ENCODE data around the gene HOXD8. TPM values are rescaled to one million over a fixed set of nuclear protein-coding genes. Genes with fewer than 3 reads are reported as not detected.

The HOXD8 gene
- total RNA-seq, 2 donors from 2014 or later = not detected

DNA sequence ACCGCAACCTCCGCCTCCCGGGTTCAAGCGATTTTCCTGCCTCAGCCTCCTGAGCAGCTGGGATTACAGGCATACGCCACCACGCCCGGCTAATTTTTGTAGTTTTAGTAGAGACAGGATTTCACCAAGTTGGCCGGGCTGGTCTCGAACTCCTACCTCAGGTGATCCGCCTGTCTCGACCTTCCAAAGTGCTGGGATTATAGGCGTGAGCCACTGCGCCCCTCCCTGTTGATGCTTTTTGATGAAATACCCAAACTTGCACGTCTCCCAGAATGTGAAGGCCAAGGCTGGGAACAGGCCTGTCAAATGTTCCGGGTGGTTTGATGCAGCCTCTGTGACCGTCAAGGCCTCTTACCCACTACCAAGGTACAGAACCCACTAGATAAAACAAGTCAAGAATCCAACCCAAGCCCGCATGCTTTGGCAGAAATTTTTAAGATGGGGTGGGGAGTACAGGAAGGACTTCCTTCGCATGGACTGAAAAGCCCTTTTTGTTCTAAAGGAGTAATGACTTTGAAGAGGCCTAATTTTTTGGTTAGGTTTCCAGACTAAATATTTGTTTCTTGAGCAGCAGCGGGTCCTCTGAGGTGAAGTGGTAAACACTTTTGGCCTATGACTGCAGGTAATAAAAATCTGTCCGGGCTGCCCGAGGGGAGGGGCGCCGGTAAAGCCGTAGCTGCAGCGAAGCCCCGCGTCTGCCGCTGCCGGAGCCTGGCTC is 42.0 kb upstream of the HOXD8 start:
- Mint-ChIP-seq H3K4me1 (no peaks in the 10 kb centered on the region), H3K36me3 (ENCODE audit: low read depth) (peaks cover 32% of the 10 kb centered on the region), H3K27ac (no peak overlapping the region), H3K27me3 (peaks cover 61% of the 10 kb centered on the region), H3K4me3 (no peak overlapping the region), H3K9me3 (peaks cover 5% of the 10 kb centered on the region)
- no peak for ATAC-seq (replicated peaks)

GRCh38 chr2:176088048-176088936 is 41.2 kb upstream of the HOXD8 start:
- Mint-ChIP-seq H3K36me3 (ENCODE audit: low read depth) (peaks cover 33% of the 10 kb centered on the region), H3K4me1 (no peaks in the 10 kb centered on the region), H3K4me3 (peak overlapping the region; percentile 34), H3K27me3 (peaks cover 57% of the 10 kb centered on the region), H3K9me3 (peaks cover 5% of the 10 kb centered on the region), H3K27ac (no peak overlapping the region)
- ATAC-seq (replicated peaks) = no peak

- H3K27ac Mint-ChIP-seq = no peak overlapping the region
- peaks cover 36% of the 10 kb centered on the region for H3K36me3 Mint-ChIP-seq (ENCODE audit: low read depth)
- ATAC-seq (replicated peaks) = no peak
- peaks cover 58% of the 10 kb centered on the region for H3K27me3 Mint-ChIP-seq
- no peak overlapping the region for H3K4me3 Mint-ChIP-seq
- H3K4me1 Mint-ChIP-seq = peaks cover 4% of the 10 kb centered on the region
- peaks cover 9% of the 10 kb centered on the region for H3K9me3 Mint-ChIP-seq
Measured at GRCh38 chr2:176088937-176089842, 40.3 kb upstream of the HOXD8 start.

DNA sequence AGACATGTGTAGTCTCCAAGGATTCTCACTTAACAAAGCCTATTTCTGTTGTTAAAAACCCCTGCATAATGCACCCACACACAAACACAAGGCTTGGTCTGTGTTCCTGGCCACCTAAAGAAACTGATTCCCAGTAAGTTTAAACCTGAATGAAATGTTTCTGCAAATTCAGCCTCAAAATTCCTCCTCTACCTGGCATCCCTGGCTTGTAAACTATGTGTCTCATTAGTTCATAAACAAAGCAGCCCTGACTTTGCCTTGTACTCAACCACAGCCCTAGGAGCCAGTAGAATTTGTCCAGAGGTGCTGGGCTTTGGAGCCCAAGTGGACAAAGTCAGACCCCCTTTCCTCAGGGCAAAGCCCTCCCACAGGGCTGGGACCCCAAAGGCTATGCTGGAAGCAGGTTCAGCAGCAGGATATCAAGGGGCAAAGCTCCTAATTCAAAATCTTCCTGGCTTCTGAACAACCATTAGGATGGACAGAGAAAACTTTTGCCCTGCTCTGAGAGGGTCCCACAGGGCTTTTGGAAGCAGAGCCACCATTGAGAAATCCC is 39.6 kb upstream of the HOXD8 start:
- Mint-ChIP-seq H3K4me1 (peaks cover 4% of the 10 kb centered on the region), H3K36me3 (ENCODE audit: low read depth) (peaks cover 31% of the 10 kb centered on the region), H3K9me3 (peaks cover 9% of the 10 kb centered on the region), H3K27me3 (peaks cover 59% of the 10 kb centered on the region), H3K4me3 (no peak overlapping the region), H3K27ac (no peak overlapping the region)
- ATAC-seq (replicated peaks) = no peak

DNA sequence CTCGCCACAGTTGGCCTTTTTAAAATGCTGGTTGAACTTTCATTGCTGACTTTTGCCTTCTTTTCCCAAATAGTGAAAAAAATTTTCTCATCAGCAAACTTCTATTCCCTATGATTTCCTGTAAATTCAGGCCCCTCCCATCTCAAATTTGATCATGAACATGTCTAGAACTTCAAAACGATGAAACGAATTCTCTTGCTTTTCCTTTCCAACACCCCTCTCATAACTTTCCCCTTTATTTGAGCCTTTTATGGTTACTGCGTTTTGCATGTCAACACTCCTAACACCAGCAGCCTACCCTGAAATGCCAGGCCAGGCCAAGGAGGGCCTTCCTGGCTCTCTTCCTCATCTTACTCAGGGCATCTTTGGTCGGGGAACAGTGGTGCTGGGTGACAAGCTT is 38.6 kb upstream of the HOXD8 start:
- Mint-ChIP-seq H3K36me3 (ENCODE audit: low read depth) (peaks cover 30% of the 10 kb centered on the region), H3K4me3 (no peak overlapping the region), H3K9me3 (peaks cover 9% of the 10 kb centered on the region), H3K27ac (no peak overlapping the region), H3K4me1 (peaks cover 4% of the 10 kb centered on the region), H3K27me3 (peaks cover 65% of the 10 kb centered on the region)
- no peak for ATAC-seq (replicated peaks)

DNA sequence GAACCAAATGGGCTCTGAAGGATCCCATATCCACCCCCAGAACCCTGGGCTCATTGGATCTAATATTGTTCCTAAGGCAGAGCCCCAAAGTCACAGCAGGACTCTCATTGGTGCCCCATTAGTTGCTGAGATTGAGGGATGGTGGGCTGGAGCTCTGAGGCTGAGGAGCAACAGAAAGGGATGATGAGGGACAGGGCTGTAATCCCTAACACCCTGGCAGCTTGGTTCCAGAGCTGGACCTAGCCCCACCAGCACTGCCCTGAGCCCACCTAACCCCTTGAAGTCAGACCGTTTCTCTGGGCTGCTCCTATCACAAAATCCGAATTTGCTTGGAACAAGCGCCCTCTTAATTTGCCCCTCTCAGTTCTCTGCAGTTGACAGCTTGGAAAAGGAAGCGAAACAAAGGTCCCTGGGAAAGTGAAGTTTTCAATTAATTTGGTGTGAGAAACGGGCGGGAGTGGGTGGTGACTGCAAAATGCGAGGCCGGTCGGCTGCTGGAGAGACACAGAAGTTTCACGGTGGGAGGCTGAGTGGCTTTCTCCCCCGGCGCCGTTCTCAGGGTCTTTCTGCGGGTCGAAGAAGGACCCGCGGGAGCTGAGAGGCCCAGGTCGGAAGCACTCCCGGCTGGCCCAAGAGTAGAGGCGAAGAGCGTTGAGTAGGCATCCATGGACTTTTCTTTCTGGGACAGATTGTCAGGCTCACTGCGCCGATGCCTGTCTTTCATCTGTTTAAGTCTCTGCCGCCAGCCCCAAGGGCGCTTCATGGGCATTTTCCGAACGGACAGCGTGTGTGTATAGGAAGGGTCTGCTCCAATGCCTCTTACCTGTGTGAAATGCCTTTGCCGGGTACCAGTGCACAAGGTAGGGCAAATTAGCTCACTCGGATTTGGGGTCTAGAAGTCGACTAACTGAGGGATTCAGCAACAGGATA is 37.9 kb upstream of the HOXD8 start:
- H3K4me3 Mint-ChIP-seq = peak overlapping the region; percentile 35

GRCh38 chr2:176092270-176093144 is 37.0 kb upstream of the HOXD8 start, which contains the start of gene HOXD13:
Gene HOXD13 (plus strand): TSS chr2:176092721. CDS start chr2:176092891, 170 bp downstream.
- Mint-ChIP-seq H3K27me3 (peaks cover 70% of the 10 kb centered on the region), H3K36me3 (ENCODE audit: low read depth) (peaks cover 23% of the 10 kb centered on the region), H3K27ac (no peak within 1 kb of the TSS), H3K4me1 (peaks cover 4% of the 10 kb centered on the region), H3K4me3 (peak within 1 kb of the TSS; percentile 35), H3K9me3 (peaks cover 9% of the 10 kb centered on the region)
- ATAC-seq (replicated peaks) = no peak

More for the DNA sequence above, 37.9 kb upstream of the HOXD8 start:
- H3K36me3 Mint-ChIP-seq (ENCODE audit: low read depth) = peaks cover 28% of the 10 kb centered on the region
- H3K27me3 Mint-ChIP-seq = peaks cover 68% of the 10 kb centered on the region
- no peak for ATAC-seq (replicated peaks)
- no peak overlapping the region for H3K27ac Mint-ChIP-seq
- H3K9me3 Mint-ChIP-seq = peaks cover 9% of the 10 kb centered on the region
- peaks cover 4% of the 10 kb centered on the region for H3K4me1 Mint-ChIP-seq

DNA sequence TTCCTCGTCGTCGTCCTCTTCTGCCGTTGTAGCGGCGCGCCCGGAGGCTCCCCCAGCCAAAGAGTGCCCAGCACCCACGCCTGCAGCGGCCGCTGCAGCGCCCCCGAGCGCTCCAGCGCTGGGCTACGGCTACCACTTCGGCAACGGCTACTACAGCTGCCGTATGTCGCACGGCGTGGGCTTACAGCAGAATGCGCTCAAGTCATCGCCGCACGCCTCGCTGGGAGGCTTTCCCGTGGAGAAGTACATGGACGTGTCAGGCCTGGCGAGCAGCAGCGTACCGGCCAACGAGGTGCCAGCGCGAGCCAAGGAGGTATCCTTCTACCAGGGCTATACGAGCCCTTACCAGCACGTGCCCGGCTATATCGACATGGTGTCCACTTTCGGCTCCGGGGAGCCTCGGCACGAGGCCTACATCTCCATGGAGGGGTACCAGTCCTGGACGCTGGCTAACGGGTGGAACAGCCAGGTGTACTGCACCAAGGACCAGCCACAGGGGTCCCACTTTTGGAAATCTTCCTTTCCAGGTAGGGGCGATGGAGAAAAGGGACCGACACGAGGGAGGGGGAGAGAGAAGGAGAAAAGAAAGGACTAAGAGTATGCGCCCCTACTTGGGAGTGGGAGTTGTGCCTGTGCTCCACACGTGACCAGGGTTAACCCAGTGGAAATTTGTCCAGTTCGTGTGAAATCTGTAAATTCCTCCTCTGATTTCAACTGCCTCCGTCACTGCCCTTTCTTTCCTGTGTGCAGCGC is 36.2 kb upstream of the HOXD8 start:
- Mint-ChIP-seq H3K36me3 (ENCODE audit: low read depth) (peaks cover 23% of the 10 kb centered on the region), H3K27ac (no peak overlapping the region), H3K27me3 (peaks cover 72% of the 10 kb centered on the region), H3K4me3 (peak overlapping the region; percentile 23), H3K4me1 (peaks cover 8% of the 10 kb centered on the region), H3K9me3 (peaks cover 9% of the 10 kb centered on the region)
- no peak for ATAC-seq (replicated peaks)

DNA sequence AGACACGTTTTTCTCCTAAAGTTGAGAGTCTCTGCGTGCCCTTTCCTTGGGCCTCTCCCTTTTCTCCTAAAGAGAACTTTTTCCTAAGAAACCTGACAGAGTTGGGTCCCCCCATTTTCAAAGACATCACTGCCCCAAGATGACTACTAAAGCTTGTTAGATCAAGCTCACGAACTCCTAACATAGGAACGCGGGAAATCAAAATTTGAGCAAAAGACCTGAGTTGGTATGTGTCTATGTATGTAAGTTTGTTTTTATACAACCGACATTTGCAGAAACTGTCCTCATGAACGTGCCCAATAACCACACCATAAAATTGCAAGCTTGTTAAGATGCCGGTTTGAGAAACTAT is 35.6 kb upstream of the HOXD8 start:
- Mint-ChIP-seq H3K27me3 (peaks cover 73% of the 10 kb centered on the region), H3K27ac (no peak overlapping the region), H3K4me3 (peak overlapping the region; percentile 23), H3K4me1 (peaks cover 8% of the 10 kb centered on the region), H3K36me3 (ENCODE audit: low read depth) (peaks cover 23% of the 10 kb centered on the region), H3K9me3 (peaks cover 9% of the 10 kb centered on the region)
- ATAC-seq (replicated peaks) = no peak

DNA sequence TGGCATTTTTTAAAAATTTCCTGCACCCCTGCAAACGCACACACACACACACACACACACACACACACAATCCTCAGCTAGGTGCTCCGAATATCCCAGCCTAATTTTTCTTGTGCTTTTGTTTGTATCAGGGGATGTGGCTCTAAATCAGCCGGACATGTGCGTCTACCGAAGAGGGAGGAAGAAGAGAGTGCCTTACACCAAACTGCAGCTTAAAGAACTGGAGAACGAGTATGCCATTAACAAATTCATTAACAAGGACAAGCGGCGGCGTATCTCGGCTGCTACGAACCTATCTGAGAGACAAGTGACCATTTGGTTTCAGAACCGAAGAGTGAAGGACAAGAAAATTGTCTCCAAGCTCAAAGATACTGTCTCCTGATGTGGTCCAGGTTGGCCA is 35.2 kb upstream of the HOXD8 start:
- ATAC-seq (replicated peaks) = no peak
- Mint-ChIP-seq H3K9me3 (peaks cover 9% of the 10 kb centered on the region), H3K4me3 (no peak overlapping the region), H3K4me1 (peaks cover 8% of the 10 kb centered on the region), H3K36me3 (ENCODE audit: low read depth) (peaks cover 23% of the 10 kb centered on the region), H3K27ac (no peak overlapping the region), H3K27me3 (peaks cover 74% of the 10 kb centered on the region)

GRCh38 chr2:176095421-176095820 is 34.1 kb upstream of the HOXD8 start:
- no peak overlapping the region for H3K4me3 Mint-ChIP-seq
- peaks cover 67% of the 10 kb centered on the region for H3K27me3 Mint-ChIP-seq
- no peak for ATAC-seq (replicated peaks)
- H3K4me1 Mint-ChIP-seq = peaks cover 8% of the 10 kb centered on the region
- H3K9me3 Mint-ChIP-seq = peaks cover 9% of the 10 kb centered on the region
- peaks cover 23% of the 10 kb centered on the region for H3K36me3 Mint-ChIP-seq (ENCODE audit: low read depth)
- H3K27ac Mint-ChIP-seq = no peak overlapping the region

All from activated T-helper 17 cell treated with anti-CD3 and anti-CD28 coated beads, Interleukin-2, amount 50 U/mL, for 72 hours (primary cell).